DLD1 (cell line): ENCODE measurements around the gene PLAC1.

Source experiments
- in situ Hi-C: cut with HindIII; loops from 2 replicates; pipeline ENCODE4 v1.10.0; 2017; ENCODE audit warnings: low sequenced_read_pairs

The PLAC1 gene, protein sequence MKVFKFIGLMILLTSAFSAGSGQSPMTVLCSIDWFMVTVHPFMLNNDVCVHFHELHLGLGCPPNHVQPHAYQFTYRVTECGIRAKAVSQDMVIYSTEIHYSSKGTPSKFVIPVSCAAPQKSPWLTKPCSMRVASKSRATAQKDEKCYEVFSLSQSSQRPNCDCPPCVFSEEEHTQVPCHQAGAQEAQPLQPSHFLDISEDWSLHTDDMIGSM

DNA sequence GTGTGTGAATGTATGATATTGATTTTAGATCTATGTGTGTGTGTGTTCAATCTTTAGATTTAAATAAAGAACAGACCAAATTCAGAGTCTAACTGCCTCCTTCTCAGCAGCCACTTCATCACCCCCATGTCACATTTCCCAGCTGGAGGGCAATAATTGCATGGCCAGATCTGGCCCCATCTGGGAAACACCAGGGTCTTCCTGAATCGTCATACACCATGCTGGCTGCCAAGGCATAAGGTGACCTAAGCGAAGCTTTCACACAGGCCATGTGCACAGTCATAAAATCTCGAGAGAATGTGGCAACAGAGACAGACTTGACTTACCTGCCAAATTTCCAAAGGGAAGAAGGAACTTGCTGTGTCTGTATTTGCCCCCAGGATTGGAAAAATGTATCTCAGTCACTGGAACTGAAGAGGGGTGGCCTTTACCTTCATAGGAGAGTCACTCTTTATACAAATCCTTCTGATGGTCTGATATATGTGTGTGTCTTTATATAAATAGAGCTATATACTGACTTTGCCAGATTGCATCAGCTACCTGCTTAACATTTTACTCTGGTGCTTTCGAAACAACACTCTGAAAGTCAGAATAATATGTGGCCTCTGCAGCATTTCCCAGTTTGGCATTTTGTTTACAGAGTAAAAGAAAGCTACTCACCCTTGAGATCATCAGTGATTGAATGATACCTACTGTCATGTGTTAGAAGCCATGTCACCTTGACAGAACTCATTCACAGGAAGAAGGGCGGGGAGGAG, at the start of gene PLAC1:
Gene PLAC1 (minus strand): TSS at position 470 of the 758 bp plus-strand sequence. CDS start 91,789 bp downstream, outside the sequence.
- in situ Hi-C loops = no loop called here

DNA sequence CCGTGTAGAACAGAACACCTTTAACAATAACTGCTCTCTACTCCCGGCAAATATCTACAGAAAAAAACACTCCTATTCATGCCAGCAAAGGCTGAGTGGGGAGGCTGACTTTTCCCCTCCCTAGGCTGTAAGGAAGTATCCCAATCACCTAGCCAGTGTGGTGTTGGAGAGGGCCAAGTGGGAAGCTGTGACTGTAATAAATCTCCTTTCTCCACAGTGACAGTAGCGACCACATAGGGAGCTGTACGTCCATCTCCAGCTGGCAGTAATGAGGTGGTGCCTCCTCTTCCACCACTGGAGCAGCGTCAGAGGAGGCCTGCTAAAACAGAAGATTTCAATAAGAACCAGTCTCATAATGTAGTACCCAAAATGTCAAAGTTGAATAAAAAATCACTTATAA, 47.9 kb upstream of the PLAC1 start:
- in situ Hi-C loops = no loop called here

DNA sequence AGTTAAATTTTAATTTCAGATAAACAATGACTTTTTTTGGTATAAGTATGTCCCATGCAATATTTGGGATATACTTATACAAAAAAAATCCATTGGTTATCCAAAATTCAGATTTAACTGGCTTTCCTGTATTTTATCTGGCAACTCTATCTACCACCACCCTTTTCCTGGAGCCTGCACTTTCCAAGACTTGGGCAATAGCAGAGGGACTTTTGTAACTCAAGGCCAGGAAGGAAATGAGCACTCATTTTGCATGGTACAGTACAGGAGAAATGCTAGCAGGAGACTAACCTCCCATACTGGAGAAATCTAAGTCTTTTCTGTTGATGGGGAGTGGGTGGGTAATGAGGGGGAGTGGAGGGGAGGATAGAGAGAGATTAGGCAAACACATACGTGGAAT, 37.7 kb upstream of the PLAC1 start:
- in situ Hi-C loops = no loop called here

DNA sequence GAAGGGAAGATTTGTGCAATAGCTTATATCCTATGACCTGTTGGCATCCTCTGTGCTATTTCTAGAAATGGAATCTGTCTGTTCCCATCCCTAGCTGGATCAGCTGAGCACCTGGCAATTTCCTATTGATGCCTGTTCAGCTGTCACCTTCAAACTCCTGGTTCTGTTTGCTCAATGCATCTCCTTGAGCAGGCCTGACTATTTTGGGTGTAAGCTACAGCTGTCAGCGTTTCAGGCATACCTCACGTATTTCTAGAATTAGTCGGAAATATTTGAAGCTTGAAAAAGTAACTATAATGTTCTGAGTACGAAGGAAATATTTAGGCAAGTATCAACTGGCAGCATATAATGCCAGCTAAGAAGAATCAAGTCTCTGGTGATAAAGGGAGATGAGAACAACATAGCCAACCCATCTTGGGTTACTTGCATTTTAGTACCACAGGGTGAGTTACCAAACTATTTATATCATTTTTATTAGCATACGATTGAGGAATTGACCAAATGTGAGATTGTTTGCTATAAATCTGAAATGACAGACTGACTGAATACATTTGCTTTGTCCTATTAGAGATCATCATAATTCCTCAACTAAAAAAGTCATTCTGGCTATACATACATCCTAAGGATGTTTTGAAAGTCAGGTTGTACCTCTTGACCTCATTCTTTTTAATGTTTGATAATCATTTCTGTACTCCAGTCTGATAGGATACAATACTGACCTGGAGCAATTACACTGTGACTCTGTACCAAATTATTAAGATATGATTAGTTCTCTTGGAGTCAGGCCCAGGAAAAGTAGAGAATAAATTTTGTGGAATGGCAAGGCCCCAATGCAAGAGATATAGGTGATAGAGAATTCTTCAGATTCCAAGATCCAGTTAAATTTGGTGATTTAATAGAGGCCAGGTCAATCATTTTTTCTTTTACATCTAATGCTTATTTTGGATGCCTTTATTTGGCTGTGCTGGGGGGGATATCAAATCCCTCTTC, 36.4 kb upstream of the PLAC1 start:
- in situ Hi-C loops = no loop called here

DNA sequence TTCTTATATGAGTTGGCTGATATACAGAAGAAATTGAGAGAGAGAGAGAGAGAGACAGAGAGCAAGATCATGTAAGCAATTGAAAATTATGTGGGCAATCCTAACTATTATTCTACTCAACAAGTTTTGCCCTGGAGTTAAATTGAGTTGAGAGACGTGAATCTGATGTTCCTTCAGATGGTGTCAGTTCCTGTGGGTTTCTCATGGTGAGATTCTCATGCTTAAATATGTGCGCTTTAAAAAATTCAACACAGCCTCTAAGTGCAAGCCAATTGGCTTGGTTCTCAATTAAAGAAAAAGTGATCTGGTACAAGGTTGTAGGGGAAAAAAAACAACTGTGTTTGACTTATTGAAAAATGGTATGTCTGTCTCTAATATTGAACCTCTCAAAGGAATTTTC, 35.4 kb upstream of the PLAC1 start:
- in situ Hi-C loops = no loop called here

DNA sequence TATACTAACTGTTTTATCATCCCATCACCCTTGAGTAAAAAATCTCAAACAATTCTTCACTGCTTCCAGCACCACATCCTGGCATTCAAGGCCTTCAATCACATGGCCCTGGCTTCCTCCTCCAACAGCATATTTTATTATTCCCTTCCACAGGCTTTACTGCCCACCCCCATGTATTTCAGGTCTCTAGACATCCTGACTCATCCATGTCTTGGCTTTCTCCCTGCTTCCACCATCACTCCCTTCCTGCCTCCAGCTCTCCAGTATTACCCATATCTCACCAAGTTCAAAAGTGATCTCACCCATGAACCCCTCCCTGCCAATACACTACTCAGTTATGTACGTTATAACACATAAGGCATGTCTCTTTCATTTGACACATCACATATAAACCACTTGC, 34.7 kb upstream of the PLAC1 start:
- in situ Hi-C loops = no loop called here

DNA sequence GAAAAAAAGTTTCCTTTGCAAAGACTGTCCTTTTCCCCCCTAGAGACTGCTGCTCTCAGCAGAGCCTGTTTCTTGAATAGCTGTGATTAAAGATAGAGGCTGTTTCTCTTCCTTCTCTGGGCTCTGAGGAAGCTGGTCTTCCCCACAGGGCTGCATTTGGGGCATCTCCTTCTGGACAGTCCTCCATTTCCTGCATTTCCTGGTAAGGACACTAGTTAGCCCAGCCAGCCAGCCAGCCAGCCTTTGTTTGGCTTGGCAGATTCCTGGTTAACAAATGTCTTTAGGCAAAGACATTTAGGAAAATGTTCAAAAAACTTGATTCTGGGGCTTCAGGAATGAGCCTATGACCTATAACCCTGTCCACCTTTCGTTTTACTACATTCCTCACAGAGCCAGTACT, 34.0 kb upstream of the PLAC1 start:
- in situ Hi-C loops = no loop called here

DNA sequence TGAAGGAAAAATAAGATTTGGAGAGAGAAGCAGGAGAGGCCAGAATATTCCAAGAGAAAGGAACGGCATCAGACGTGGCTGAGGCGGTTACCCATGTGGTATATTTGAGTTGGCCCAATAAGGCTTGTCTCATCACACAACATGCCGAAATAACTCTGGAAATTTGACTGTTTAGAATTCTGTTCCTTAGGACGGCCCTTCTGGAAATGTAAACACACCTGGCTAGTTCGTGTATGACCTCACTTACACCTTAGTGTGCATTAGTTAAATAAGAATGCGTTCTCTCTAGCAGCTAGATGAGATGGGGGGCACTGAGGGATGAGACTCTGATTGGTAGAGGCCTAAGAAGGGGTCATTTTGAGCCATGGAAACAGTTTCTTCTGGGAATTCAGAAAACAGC, 33.2 kb upstream of the PLAC1 start:
- in situ Hi-C loops = no loop called here

DNA sequence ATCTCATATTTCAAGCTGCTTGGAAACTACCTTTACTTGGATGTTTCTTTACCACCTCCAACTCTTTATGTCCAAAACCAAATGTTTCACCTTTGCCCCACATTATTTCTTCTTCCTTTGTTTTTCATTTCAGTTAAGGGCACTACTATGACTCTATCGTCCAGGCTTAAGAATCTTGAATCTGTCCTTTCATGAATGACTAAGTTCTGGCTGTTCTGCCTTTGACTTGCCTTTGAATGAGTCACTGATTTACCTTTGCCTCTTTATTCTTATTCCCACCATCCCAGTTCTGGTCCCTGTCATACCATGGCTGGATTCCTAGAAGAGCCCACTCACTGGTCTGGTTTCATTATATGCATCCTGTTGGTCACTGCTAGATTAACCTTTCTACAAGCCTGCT, 30.6 kb upstream of the PLAC1 start:
- in situ Hi-C loops = no loop called here

DNA sequence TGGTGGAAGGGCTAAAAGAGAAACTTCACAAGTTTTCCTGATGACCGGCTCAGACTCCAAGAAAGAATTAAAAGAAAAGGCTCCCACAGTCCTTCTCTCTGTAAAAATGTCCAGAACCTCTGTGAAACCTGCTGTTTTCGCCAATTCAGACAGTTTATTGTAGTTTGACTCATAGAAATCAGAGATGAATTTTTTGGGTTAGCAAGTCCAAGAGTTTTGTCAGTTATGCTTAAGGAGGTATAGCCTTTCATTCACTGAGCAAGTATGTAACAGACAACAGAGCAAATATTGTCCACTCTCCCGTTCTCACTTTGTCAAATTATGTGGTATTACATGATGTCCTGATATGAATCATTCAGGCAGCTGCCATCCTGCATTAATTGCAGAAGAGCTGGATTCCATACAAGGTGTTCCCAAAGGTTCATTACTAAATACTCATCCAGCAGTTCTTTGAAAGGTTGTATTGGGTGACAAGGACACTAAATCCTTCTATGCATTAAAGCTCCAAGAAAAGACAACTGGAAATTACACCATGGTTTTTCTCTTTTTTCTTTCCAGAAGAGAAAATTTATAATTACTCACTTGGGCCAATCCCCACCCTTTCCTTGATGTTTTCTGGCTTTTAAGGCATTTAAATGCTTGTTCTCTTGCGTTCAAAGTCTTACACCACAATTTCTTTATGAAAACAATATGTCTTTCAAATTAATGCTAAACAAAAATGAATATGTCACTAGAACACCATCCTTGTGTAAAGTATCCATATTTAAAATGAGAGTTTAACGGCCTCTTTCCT, 30.0 kb upstream of the PLAC1 start:
- in situ Hi-C loops = no loop called here

DNA sequence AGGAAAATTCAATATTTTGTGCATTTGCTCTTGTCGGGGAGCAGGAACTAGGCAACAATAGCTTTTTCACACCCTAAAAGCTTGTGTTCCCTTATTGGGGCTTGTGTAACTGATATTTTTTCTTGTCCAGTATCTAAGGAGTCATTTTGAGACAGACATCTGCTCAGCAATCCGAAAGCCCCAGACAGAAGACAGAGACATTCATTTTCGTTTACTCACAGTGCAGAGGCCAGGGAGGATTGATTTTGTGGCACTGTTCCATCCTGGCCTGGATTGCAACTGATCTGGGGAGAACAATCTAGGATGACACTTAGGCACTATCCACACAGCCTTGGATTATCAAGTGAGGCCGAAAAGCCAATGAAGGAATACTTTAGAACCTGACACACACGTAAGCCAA, 27.4 kb upstream of the PLAC1 start:
- in situ Hi-C loops = no loop called here

DNA sequence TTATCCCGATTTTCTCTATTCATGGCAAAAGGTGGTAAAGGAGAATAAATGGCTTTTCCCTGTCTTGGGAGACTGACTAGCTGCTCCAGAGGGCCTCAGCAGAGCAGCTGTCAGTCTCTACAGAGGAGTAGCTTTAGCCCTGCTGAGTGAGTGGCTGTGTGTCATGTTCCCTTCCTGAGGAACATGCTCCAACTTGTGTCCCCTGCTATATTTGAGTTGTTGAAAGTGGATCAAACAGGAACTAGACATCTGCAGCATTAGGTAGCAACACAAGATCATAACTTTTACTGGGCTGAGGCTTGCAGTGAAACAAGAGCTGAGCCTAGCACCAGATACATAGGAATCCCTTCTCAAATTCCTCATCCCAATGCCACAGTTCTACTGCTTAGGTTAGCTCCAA, 26.7 kb upstream of the PLAC1 start:
- in situ Hi-C loops = no loop called here

DNA sequence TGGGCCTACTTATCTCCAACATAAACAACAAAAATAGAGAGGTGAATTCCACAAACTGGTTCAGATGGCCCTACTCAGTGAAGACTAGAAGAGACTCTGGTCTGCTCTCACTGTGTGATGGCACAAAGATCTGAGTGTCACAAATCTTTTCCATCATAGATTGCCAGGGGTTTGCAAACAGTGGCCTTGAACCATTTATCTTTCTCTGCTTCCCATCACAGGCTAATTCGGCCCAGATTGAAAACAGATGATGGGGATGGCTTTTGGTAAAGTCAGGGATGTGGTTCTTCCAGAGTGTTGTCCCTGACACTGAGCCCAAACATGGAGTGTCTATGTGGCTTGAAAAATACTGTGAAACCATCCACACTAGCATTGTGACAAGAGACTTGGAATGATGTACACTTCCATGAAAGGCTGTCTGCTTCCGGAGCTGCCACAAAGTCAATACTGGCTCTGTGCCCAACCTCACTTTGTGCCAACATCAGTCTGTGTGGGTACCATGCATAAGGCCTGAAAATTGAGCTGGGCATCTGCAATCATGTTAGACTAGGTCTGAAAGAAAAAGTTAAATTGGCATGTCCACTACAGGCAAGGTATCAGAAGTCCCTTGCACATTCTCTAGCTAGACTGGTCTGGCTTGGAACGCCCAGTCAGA, 25.2 kb upstream of the PLAC1 start:
- in situ Hi-C loops = no loop called here

DNA sequence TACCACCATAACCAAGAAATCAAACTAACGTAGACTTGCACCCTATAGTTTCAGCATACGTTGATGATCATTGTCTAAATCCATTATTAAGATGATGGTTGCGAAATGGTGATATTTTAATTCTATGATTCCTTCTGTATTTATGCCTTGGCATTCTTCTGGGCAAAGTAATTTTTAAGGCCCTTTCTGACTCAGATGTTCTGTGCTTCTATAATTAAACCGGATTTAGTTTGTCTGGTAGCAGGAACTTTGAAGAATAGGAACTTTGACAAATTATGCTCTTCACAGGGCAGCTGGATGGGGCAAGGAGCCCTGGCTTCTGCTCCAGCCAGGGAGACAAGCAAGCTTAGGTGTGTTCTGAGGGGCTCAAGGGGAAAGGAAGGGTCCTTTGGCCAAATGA, 23.8 kb upstream of the PLAC1 start:
- in situ Hi-C loops = no loop called here

DNA sequence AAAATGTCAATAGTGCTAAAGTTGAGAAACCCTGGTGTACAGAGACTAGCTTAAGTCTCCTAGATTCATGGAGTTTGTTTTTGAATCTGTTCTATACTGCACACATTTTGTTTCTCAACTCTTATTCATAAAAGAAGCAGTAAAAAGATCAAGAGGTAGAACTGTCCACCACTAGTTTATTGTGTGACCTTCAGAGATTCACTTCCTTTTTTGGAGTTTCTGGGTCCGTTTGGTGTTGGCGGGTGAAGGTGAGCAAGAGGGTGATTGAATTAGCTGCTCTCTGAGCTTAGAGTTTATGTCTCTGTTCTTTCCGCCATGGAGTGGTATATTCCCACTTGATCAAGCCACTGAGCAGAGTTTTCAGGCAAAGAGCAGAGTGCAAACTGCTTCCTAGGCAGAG, 21.4 kb upstream of the PLAC1 start:
- in situ Hi-C loops = no loop called here

DNA sequence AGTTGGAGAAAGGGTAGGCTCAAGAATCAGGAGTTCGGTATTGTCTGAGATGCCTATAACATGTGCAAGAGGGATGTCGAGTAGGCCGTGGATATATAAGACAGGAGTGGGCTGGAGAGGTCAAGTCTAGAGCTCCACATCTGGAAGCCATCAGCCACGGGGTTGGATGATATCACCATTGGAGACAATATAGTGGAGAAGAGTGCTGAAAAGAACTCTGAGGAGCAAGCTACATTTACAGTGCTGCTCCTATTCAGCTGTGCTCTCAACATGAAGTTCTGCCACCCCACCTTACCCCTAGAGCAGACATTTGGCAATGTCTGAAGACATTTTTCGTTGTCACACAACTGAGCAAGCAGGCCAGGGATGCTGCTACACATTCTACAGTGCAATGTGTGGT, 20.9 kb upstream of the PLAC1 start:
- in situ Hi-C loops = no loop called here

DNA sequence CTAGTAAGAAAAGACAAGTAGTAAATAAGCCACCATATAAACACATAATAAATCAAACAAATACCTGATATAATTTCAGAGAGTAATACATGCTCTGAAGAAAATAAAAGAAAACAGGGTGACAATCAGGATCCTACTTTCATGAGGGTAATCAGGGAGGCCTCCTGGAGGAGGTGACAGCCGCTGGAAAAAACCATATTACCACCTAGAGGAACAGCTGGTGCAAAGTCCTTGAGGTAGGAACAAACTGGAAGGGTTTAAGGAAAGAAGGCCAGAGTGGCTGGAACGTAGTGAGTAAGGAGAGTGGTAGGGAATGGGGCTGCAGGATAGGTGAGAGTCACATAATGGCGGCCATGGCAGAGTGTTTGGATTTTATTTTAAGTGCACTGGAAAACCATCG, 19.1 kb upstream of the PLAC1 start:
- in situ Hi-C loops = no loop called here

DNA sequence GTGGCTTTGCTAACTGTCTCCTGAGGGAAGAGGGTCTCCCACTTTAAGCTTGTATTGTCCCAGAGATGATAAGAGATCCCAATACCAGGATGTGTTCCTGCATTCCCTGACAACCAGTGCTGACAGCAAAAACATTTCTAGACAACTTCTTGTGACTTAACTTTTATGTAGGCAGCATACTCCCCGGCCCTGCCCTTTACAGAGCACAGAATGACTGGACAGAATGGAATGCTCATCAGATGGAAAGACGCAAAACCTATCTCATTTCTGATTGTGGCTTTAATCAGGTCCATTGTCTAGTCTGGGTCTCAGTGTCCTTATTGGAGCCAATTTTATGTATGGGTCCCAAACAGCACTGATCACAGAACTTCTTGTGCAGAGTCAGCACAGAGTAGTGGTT, 18.2 kb upstream of the PLAC1 start:
- in situ Hi-C loops = no loop called here

DNA sequence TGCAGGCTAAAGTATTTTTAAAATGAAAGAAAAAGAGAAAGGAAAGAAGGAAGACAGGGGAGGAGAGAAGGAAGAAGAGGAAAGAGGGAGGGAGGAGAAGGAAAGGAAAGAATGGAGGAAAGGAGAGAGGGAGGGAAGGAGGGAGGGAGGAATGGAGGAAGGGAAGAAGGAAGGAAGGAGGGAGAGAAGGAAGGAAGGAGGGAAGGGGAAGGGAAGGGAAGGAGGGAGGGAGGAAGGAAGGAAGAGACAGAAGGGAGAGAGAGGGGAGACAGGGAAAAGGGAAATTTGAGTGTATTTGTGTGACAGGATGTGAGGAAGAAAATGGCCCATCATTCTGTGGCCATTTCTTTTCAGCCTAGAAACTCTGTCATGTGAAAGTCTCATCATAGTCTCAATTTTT, 14.9 kb upstream of the PLAC1 start:
- in situ Hi-C loops = no loop called here

DNA sequence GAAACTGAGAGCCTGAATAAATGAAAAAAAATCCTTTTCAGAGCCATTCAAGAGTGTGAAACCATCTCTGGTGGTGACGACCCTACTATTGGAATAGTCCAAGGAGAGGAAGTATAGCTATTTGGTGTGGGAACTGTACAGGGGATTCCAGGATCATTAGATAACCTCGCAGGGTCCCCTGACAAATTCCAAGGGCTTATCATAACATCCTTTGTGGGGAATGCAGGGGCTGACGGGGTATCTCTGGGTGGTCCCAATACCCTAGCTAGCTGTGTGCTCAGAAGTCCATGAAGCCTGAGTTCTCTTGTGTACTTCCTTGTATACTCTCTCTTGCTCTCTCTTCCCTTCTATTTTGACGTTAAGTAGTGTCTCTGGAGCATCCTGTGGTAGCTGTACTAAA, 13.8 kb upstream of the PLAC1 start:
- in situ Hi-C loops = no loop called here
